Upper lobe of left lung (tissue), 6 donors: Measurements from ENCODE around the gene TMEM269. TPM values are rescaled to one million over a fixed set of nuclear protein-coding genes. Genes with fewer than 3 reads are reported as not detected.

Experiments
- ATAC-seq, 2 donors: fragments of 200-7000 bp; cut with Tn5 transposase; one replicate each; pipeline ENCODE4 v1.9.1; 2022; ENCODE audit warnings: mild to moderate bottlenecking in 2 of 2, moderate library complexity in 2 of 2; ENCODE audit not compliant: low FRiP score in 2 of 2
- DNase-seq, 2 donors: peaks; one replicate each; pipeline ENCODE4 v3.0.0-alpha.2; 2019 to 2020
- H3K27ac ChIP-seq, 4 donors: fragments of 200-600 bp; sonication (generic); one replicate each; pipeline ENCODE4 v1.5.1; 2016 to 2019
- H3K27me3 ChIP-seq, 4 donors: fragments of 200-600 bp; sonication (generic); one replicate each; pipeline ENCODE4 v1.5.1; 2017 to 2019
- H3K36me3 ChIP-seq, 4 donors: fragments of 200-600 bp; sonication (generic); one replicate each; pipeline ENCODE4 v1.5.1; 2016 to 2019
- H3K4me1 ChIP-seq, 4 donors: fragments of 200-600 bp; sonication (generic); one replicate each; pipeline ENCODE4 v1.5.1; 2018 to 2019
- H3K4me3 ChIP-seq, 4 donors: fragments of 200-600 bp; sonication (generic); one replicate each; pipeline ENCODE4 v1.5.1; 2017 to 2019; ENCODE audit warnings: mild to moderate bottlenecking in 2 of 4, moderate library complexity in 1 of 4
- H3K9me3 ChIP-seq, 4 donors: fragments of 200-600 bp; sonication (generic); one replicate each; pipeline ENCODE4 v1.5.1; 2018 to 2019
- EP300 ChIP-seq, 4 donors: sonication (generic); formaldehyde crosslinking; IDR thresholded peaks; one replicate each; pipeline ENCODE4 v1.5.1; 2017; ENCODE audit warnings: antibody characterized with exemption in 4 of 4, control low read depth in 2 of 4
- POLR2A ChIP-seq, 4 donors: fragments of 450-650 bp; IDR thresholded peaks; one replicate each; pipeline ENCODE4 v1.5.1; 2016 to 2017; ENCODE audit warnings: antibody characterized with exemption in 4 of 4, mild to moderate bottlenecking in 2 of 4
- POLR2AphosphoS5 ChIP-seq, 2 donors: sonication (generic); formaldehyde crosslinking; IDR thresholded peaks; one replicate each; pipeline ENCODE4 v1.5.1; 2017; ENCODE audit warnings: antibody characterized with exemption in 2 of 2
- WGBS, 2 donors: methylation state at CpG; one replicate each; pipeline ENCODE4 v1.1.5; 2017 to 2018; 5-methylcytosine and 5-hydroxymethylcytosine counted together
- total RNA-seq, 6 donors: library from RNA; depleted of rRNA in 4 of 6; stranded (reverse); fragments of >200 nt in 4 of 6; gene quantifications; one replicate each; pipeline versions ENCODE4 v1.1.0 to v1.2.1, GENCODE V29; 2016 to 2021
- TF ChIP-seq, protein P1 (sequence below), 6 experiments: fragments of 450-650 bp in 4 of 6; fragments of 200-600 bp in 2 of 6; sonication (generic) in 2 of 6; IDR thresholded peaks; one replicate each; pipeline ENCODE4 v1.5.1; 2016 to 2019; ENCODE audit warnings: antibody characterized with exemption in 6 of 6
- donor health status: DM: no; HTN: no; CAD: no; lungs with moderate emphysema.
- donor health status: DM: no; HTN: yes; CAD: no; lungs with severe emphysema.

Gene TMEM269
- total RNA-seq, 6 donors from 2014 or later: 0.07 to 2.1 (median 0.14) TPM; not detected in 2

DNA sequence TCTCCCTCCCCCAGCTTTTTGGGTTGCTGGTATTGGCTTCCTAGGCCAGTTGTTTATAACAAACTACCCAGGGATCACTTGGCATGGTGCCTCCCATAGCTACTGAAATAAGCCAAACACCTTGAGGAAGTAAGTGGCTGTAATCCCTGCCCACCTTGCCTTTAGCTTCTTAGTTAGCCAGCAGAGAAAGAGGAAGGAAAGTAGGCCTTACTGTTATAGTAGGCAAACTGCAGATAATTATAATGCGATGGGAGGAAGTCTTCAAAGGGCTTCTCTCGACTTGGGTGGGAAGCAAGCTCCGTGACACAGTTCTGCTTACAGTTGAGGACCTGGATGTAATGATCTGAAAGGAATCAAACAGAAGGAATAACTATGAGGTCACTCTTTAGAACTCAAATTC lies 26.1 kb upstream of the TMEM269 start:
- no peak for TF ChIP-seq POLR2AphosphoS5 (IDR thresholded peaks at IDR 0.05)
- no peak for TF ChIP-seq POLR2A (IDR thresholded peaks at IDR 0.05)
- TF ChIP-seq, protein P1, sequence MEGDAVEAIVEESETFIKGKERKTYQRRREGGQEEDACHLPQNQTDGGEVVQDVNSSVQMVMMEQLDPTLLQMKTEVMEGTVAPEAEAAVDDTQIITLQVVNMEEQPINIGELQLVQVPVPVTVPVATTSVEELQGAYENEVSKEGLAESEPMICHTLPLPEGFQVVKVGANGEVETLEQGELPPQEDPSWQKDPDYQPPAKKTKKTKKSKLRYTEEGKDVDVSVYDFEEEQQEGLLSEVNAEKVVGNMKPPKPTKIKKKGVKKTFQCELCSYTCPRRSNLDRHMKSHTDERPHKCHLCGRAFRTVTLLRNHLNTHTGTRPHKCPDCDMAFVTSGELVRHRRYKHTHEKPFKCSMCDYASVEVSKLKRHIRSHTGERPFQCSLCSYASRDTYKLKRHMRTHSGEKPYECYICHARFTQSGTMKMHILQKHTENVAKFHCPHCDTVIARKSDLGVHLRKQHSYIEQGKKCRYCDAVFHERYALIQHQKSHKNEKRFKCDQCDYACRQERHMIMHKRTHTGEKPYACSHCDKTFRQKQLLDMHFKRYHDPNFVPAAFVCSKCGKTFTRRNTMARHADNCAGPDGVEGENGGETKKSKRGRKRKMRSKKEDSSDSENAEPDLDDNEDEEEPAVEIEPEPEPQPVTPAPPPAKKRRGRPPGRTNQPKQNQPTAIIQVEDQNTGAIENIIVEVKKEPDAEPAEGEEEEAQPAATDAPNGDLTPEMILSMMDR (IDR thresholded peaks at IDR 0.05): no peak
- TF ChIP-seq EP300 (IDR thresholded peaks at IDR 0.05): no peak
- Histone ChIP-seq H3K9me3 (no peaks in the 10 kb centered on the region), H3K27ac (no peak overlapping the region), H3K4me3 (no peak overlapping the region), H3K27me3 (no peaks in the 10 kb centered on the region), H3K36me3 (peaks cover 0 to 81% (median 57%) of the 10 kb centered on the region in 4 donors), H3K4me1 (peaks cover 0 to 6% (median 2%) of the 10 kb centered on the region in 4 donors)
- ATAC-seq: no peak
- no peak for DNase-seq
- 67 to 68% methylated on average over 3 of the region's 3 CpGs for WGBS, 2 donors

DNA sequence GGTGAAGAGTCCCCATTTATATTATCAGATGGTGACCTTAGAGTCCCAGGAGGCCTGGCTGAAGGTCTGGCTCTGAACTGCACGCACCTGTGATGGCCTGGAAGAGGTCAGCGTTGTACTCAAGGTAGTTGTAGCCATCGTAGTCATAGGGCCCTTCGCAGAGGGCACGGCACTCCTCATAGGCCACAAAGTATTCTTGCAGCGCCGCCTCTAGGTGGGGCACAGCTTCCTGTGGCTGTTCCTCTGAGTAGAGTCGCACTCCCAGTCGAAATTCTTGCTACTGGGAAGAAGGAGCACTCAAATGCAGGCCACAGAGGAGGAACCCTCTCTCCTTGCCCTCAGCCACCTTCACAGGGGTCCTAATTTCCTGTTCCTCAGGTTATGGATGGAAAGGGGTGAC lies 25.7 kb upstream of the TMEM269 start:
- WGBS, 2 donors: 63 to 73% methylated on average over 9 of the region's 9 CpGs
- ATAC-seq (no peak), DNase-seq (no peak)
- Histone ChIP-seq H3K36me3 (peaks cover 0 to 76% (median 54%) of the 10 kb centered on the region in 4 donors), H3K4me3 (no peak overlapping the region), H3K27ac (no peak overlapping the region), H3K4me1 (peaks cover 0 to 6% (median 2%) of the 10 kb centered on the region in 4 donors), H3K27me3 (no peaks in the 10 kb centered on the region), H3K9me3 (no peaks in the 10 kb centered on the region)
- no peak for TF ChIP-seq POLR2AphosphoS5 (IDR thresholded peaks at IDR 0.05)
- no peak for TF ChIP-seq POLR2A (IDR thresholded peaks at IDR 0.05)
- TF ChIP-seq, protein P1 (IDR thresholded peaks at IDR 0.05): no peak
- no peak for TF ChIP-seq EP300 (IDR thresholded peaks at IDR 0.05)

DNA sequence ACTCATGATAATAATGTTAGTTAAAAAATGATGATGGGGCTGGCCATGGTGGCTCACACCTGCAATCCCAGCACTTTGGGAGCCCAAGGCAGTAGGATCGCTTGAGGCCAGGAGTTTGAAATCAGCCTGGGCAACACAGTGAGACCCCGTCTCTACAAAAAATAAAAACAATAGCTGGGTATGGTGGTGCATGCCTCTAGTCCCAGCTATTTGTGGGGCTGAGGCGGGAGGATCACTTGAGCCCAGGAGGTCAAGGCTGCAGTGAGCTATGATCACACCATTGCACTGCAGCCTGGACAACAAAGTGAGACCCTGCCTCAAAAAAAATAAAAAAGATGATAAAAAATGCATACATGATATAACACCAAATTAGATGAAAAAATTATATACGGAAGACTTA lies 23.2 kb upstream of the TMEM269 start:
- Histone ChIP-seq H3K4me3 (no peak overlapping the region), H3K9me3 (no peaks in the 10 kb centered on the region), H3K27ac (no peak overlapping the region), H3K27me3 (no peaks in the 10 kb centered on the region), H3K4me1 (peaks cover 11 to 25% (median 18%) of the 10 kb centered on the region in 4 donors), H3K36me3 (peaks cover 0 to 52% (median 30%) of the 10 kb centered on the region in 4 donors)
- TF ChIP-seq POLR2A (IDR thresholded peaks at IDR 0.05): no peak
- TF ChIP-seq, protein P1 (IDR thresholded peaks at IDR 0.05): no peak
- TF ChIP-seq POLR2AphosphoS5 (IDR thresholded peaks at IDR 0.05): no peak
- no peak for TF ChIP-seq EP300 (IDR thresholded peaks at IDR 0.05)
- no peak for DNase-seq
- ATAC-seq: no peak
- 95 to 96% methylated on average over 4 of the region's 4 CpGs for whole genome bisulfite sequencing, 2 donors

DNA sequence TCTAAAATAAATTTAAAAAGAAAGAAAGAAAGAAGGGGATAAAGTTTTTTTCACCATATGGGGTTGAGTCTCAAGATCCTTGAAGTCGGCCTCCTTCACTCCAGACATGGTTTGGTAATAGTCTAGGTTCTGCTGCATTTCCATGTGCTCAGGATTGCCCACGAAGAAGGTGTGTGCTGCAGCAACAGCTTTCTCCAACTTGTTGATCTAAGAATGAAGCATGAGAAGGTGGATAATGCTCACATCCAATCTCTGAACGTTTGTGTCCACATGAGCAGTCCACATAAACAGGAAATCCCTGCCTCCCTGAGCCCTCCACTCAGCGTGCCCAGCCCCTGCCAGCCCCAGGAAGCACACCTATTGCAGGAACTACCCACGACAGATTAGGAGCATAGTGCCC lies 22.5 kb upstream of the TMEM269 start:
- no peak overlapping the region for H3K4me3 ChIP-seq
- ATAC-seq (no peak), DNase-seq (no peak)
- no peak overlapping the region for H3K27ac ChIP-seq
- no peaks in the 10 kb centered on the region for H3K9me3 ChIP-seq
- whole genome bisulfite sequencing, 2 donors: 54 to 65% methylated on average over 5 of the region's 5 CpGs
- peaks cover 0 to 46% (median 27%) of the 10 kb centered on the region in 4 donors for H3K36me3 ChIP-seq
- H3K27me3 ChIP-seq: no peaks in the 10 kb centered on the region
- H3K4me1 ChIP-seq: peaks cover 11 to 25% (median 18%) of the 10 kb centered on the region in 4 donors
- TF ChIP-seq EP300 (IDR thresholded peaks at IDR 0.05): no peak
- no peak for TF ChIP-seq POLR2AphosphoS5 (IDR thresholded peaks at IDR 0.05)
- TF ChIP-seq, protein P1 (IDR thresholded peaks at IDR 0.05): no peak
- TF ChIP-seq POLR2A (IDR thresholded peaks at IDR 0.05): no peak

DNA sequence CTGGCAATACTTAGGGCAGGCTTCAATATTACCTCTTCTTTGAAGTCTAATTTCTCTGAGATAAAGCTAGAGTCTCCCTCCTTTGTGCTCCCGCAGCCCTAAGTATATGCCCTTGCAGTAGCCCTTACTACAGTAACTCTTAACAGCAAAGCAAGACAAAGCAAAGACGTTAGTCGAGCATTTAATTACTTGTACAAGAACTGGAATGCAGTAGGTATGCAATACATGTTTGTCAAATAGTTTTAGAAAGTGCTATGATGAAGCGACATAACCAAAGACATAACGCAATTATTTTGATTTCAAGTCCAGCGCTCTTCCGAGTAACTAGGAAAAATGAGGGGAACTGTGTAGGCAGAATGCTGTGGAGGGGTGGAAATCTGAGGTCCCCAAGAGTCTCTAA lies 19.5 kb upstream of the TMEM269 start:
- no peak for ATAC-seq

More for the DNA sequence above, 19.5 kb upstream of the TMEM269 start:
- H3K36me3 ChIP-seq: peaks cover 0 to 18% (median 6%) of the 10 kb centered on the region in 4 donors
- TF ChIP-seq POLR2A (IDR thresholded peaks at IDR 0.05): no peak
- no peak for TF ChIP-seq POLR2AphosphoS5 (IDR thresholded peaks at IDR 0.05)
- no peak for TF ChIP-seq EP300 (IDR thresholded peaks at IDR 0.05)
- TF ChIP-seq, protein P1 (IDR thresholded peaks at IDR 0.05): no peak
- peak overlapping the region in 2 of 4 donors; percentile 6 to 91 for H3K27ac ChIP-seq
- no peak for DNase-seq
- H3K9me3 ChIP-seq: no peaks in the 10 kb centered on the region
- no peaks in the 10 kb centered on the region for H3K27me3 ChIP-seq
- H3K4me1 ChIP-seq: peaks cover 20 to 51% (median 32%) of the 10 kb centered on the region in 4 donors
- WGBS, 2 donors: 21 to 30% methylated on average over 7 of the region's 7 CpGs
- peak overlapping the region in 3 of 4 donors; percentile 80 to 99 (median 92) for H3K4me3 ChIP-seq
